IMR-90 (cell line): ENCODE measurements around the gene ING2. TPM values are rescaled to one million over a fixed set of nuclear protein-coding genes. Genes with fewer than 3 reads are reported as not detected.

Source experiments
- ATAC-seq: fragments of 200-7000 bp; cut with Tn5 transposase; 2 replicates; pipeline ENCODE4 v1.9.1; 2020; ENCODE audit warnings: low read depth, mild to moderate bottlenecking, moderate library complexity
- BruUV-seq: library from RNA; stranded (reverse); fragments of 400-500 nt; replicated peaks from 2 replicates; lab custom pipeline; 2021; lab: Mats Ljungman, UMichigan
- CTCF ChIA-PET: fragments of 300-600 bp; formaldehyde crosslinking; extraction: SDS; loops from one replicate; lab custom pipeline; 2021; ENCODE audit warnings: antibody characterized with exemption; lab: Yijun Ruan, JAX
- POLR2A ChIA-PET: fragments of 300-600 bp; sonication (Branson Sonifier 250); formaldehyde crosslinking; loops from one replicate; lab custom pipeline; 2022; ENCODE audit warnings: antibody characterized with exemption; ENCODE audit not compliant: unreplicated experiment; lab: Charles Lee
- DNase-seq: peaks from one replicate; pipeline ENCODE4 v3.0.0; 2013
- H2AFZ ChIP-seq: replicated peaks from 2 replicates; pipeline ENCODE3; 2013; ENCODE audit warnings: low read length, mild to moderate bottlenecking; ENCODE audit not compliant: poor library complexity
- H2AK5ac ChIP-seq: 2 replicates; pipeline ENCODE4 v1.6.1; 2013; ENCODE audit warnings: low read depth, low read length, inconsistent platforms
- H2AK9ac ChIP-seq: replicated peaks from 2 replicates; pipeline ENCODE3; 2013; ENCODE audit warnings: mild to moderate bottlenecking, low read depth, low read length, moderate library complexity; ENCODE audit not compliant: poor library complexity
- H2BK120ac ChIP-seq: 2 replicates; pipeline ENCODE4 v1.6.1; 2013; ENCODE audit warnings: low read depth, low read length, inconsistent platforms
- H2BK15ac ChIP-seq: 3 replicates; pipeline ENCODE4 v1.6.1; 2013; ENCODE audit warnings: low read depth, low read length, inconsistent platforms
- H2BK20ac ChIP-seq: 2 replicates; pipeline ENCODE4 v1.6.1; 2013; ENCODE audit warnings: low read depth, mild to moderate bottlenecking, inconsistent platforms, low read length, moderate library complexity
- H2BK5ac ChIP-seq: 2 replicates; pipeline ENCODE4 v1.6.1; 2013; ENCODE audit warnings: mild to moderate bottlenecking, low read depth, low read length, inconsistent platforms; ENCODE audit not compliant: poor library complexity, severe bottlenecking
- H3K14ac ChIP-seq: replicated peaks from 2 replicates; pipeline ENCODE4 v1.6.1; 2013; ENCODE audit warnings: low read depth, low read length, inconsistent platforms
- H3K18ac ChIP-seq: 2 replicates; pipeline ENCODE4 v1.6.1; 2013; ENCODE audit warnings: low read depth, low read length, control low read depth
- H3K23ac ChIP-seq: 2 replicates; pipeline ENCODE4 v1.6.1; 2013; ENCODE audit warnings: low read depth, low read length, inconsistent platforms
- H3K27ac ChIP-seq: 2 replicates; pipeline ENCODE4 v1.5.1; 2013; ENCODE audit warnings: mild to moderate bottlenecking, control low read depth, low read length; ENCODE audit not compliant: insufficient read depth
- H3K27me3 ChIP-seq: 2 replicates; pipeline ENCODE4 v1.6.1; 2013; ENCODE audit warnings: low read length; ENCODE audit not compliant: control insufficient read depth, insufficient read depth
- H3K36me3 ChIP-seq: 2 replicates; pipeline ENCODE4 v1.6.1; 2013; ENCODE audit warnings: low read length, mixed read lengths; ENCODE audit not compliant: control insufficient read depth, insufficient read depth
- H3K4ac ChIP-seq: 2 replicates; pipeline ENCODE4 v1.6.1; 2013; ENCODE audit warnings: low read depth, low read length, inconsistent platforms
- H3K4me1 ChIP-seq: 2 replicates; pipeline ENCODE4 v1.6.1; 2013; ENCODE audit warnings: low read length, mixed read lengths; ENCODE audit not compliant: control insufficient read depth, insufficient read depth
- H3K4me2 ChIP-seq: 2 replicates; pipeline ENCODE4 v1.6.1; 2013; ENCODE audit warnings: low read depth, mild to moderate bottlenecking, control low read depth, low read length, moderate library complexity
- H3K4me3 ChIP-seq: 2 replicates; pipeline ENCODE4 v1.5.1; 2013; ENCODE audit warnings: low read depth, mild to moderate bottlenecking, control low read depth, low read length, moderate library complexity; ENCODE audit not compliant: insufficient read depth
- H3K56ac ChIP-seq: 2 replicates; pipeline ENCODE4 v1.6.1; 2013; ENCODE audit warnings: low read length, inconsistent platforms; ENCODE audit not compliant: insufficient read depth; ENCODE audit errors: extremely low read depth
- H3K79me1 ChIP-seq, 2 experiments: 2 replicates each; pipeline ENCODE4 v1.6.1; 2013; ENCODE audit warnings: low read length in 2 of 2, inconsistent platforms in 1 of 2, low read depth in 1 of 2
- H3K9ac ChIP-seq: 2 replicates; pipeline ENCODE4 v1.6.1; 2013; ENCODE audit warnings: low read depth, low read length, control low read depth
- H3K9me1 ChIP-seq: 2 replicates; pipeline ENCODE4 v1.6.1; 2013; ENCODE audit warnings: low read length, inconsistent platforms; ENCODE audit not compliant: insufficient read depth
- H3K9me3 ChIP-seq: 2 replicates; pipeline ENCODE4 v1.6.1; 2013; ENCODE audit warnings: low read length; ENCODE audit not compliant: control insufficient read depth, insufficient read depth
- H4K20me1 ChIP-seq: 2 replicates; pipeline ENCODE4 v1.6.1; 2013; ENCODE audit warnings: low read length, inconsistent platforms; ENCODE audit not compliant: insufficient read depth
- H4K5ac ChIP-seq: 2 replicates; pipeline ENCODE4 v1.6.1; 2013; ENCODE audit warnings: mild to moderate bottlenecking, low read depth, low read length, control low read depth
- H4K8ac ChIP-seq, 2 experiments: 2 replicates each; pipeline ENCODE4 v1.6.1; 2013; ENCODE audit warnings: low read depth in 2 of 2, low read length in 2 of 2, control low read depth in 1 of 2, inconsistent platforms in 1 of 2
- H4K91ac ChIP-seq: 2 replicates; pipeline ENCODE4 v1.6.1; 2013; ENCODE audit warnings: low read depth, low read length, inconsistent platforms; ENCODE audit not compliant: insufficient read depth
- CEBPB ChIP-seq: IDR thresholded peaks from 2 replicates; pipeline ENCODE4 v1.6.1; 2012; ENCODE audit warnings: low read depth, low read length, improper control_type of control experiment
- CTCF ChIP-seq: conservative IDR thresholded peaks from 2 replicates; pipeline ENCODE4 v1.5.1; 2012; ENCODE audit warnings: mild to moderate bottlenecking, low read depth, low read length, improper control_type of control experiment
- ELK1 ChIP-seq: fragments of 150-350 bp; IDR thresholded peaks from 2 replicates; pipeline ENCODE4 v1.6.1; 2016; ENCODE audit warnings: low read depth, mild to moderate bottlenecking, low read length, moderate library complexity, borderline replicate concordance
- MAFK ChIP-seq: IDR thresholded peaks from 2 replicates; pipeline ENCODE4 v1.6.1; 2012; ENCODE audit warnings: low read depth, low read length, improper control_type of control experiment
- MAZ ChIP-seq: IDR thresholded peaks from 2 replicates; pipeline ENCODE4 v1.6.1; 2012; ENCODE audit warnings: low read depth, mild to moderate bottlenecking, low read length, improper control_type of control experiment, moderate library complexity, borderline replicate concordance
- NFE2L2 ChIP-seq: fragments of 150-350 bp; IDR thresholded peaks from 2 replicates; pipeline ENCODE4 v1.6.1; 2016; ENCODE audit warnings: low read depth, mild to moderate bottlenecking, low read length
- RAD21 ChIP-seq: IDR thresholded peaks from 2 replicates; pipeline ENCODE4 v1.6.1; 2012; ENCODE audit warnings: low read length, improper control_type of control experiment
- RCOR1 ChIP-seq: IDR thresholded peaks from 2 replicates; pipeline ENCODE4 v1.6.1; 2012; ENCODE audit warnings: mild to moderate bottlenecking, low read length, improper control_type of control experiment; ENCODE audit not compliant: insufficient replicate concordance
- RFX5 ChIP-seq: IDR thresholded peaks from 2 replicates; pipeline ENCODE4 v1.8.0; 2012; ENCODE audit warnings: low read depth, mild to moderate bottlenecking, low read length, moderate library complexity
- SMC3 ChIP-seq: fragments of 150-350 bp; IDR thresholded peaks from 2 replicates; pipeline ENCODE4 v1.6.1; 2016; ENCODE audit warnings: low read depth, mild to moderate bottlenecking, antibody characterized with exemption, low read length, moderate library complexity
- WGBS, 2 experiments: methylation state at CpG; one replicate each; pipeline versions ENCODE4 v1.1.5 to v1.1.7; 2013; ENCODE audit warnings: missing lambda C conversion rate in 2 of 2; ENCODE audit not compliant: insufficient read length in 1 of 2; ENCODE audit errors: extremely low coverage in 2 of 2; 5-methylcytosine and 5-hydroxymethylcytosine counted together
- dilution Hi-C: fragments of 300-500 bp; cut with HindIII; formaldehyde crosslinking; loops from one replicate; pipeline ENCODE4 v1.14.3; 2018; ENCODE audit warnings: low sequenced_read_pairs; ENCODE audit not compliant: unreplicated experiment
- in situ Hi-C: fragments of 300-500 bp; cut with MboI; formaldehyde crosslinking; loops from 3 replicates; pipeline ENCODE4 v1.14.3; 2019; ENCODE audit warnings: low sequenced_read_pairs, inconsistent platforms, mixed read lengths
- intact Hi-C: fragments of 100-400 bp; cut with micrococcal nuclease; formaldehyde crosslinking; loops from 2 replicates; pipeline ENCODE4 v1.10.0; 2022
- polyA plus RNA-seq, 3 experiments: library from polyadenylated mRNA; depleted of rRNA; stranded (reverse); fragments of >200 nt; gene quantifications; 2 replicates each; pipeline ENCODE4 v1.2.3, GENCODE V29; 2012; ENCODE audit warnings: low replicate concordance in 1 of 3
- total RNA-seq: library from RNA; depleted of rRNA; stranded (reverse); fragments of >200 nt; gene quantifications from 2 replicates; pipeline ENCODE4 v1.2.3, GENCODE V29; 2012

ING2 gene
- total and polyA plus RNA-seq, 2 of the 4 experiments (the other 2 are of a cell fraction) = 2.5 to 9.5 TPM

- H4K91ac ChIP-seq = peak overlapping the region; percentile 61; the same call in 1 of the 2 replicates
- H3K36me3 ChIP-seq = no peaks in the 10 kb centered on the region
- no peak for TF ChIP-seq RAD21
- TF ChIP-seq ELK1 = no peak
- TF ChIP-seq MAZ = no peak
- no peak for TF ChIP-seq SMC3
- no peak for TF ChIP-seq MAFK
- TF ChIP-seq RFX5 = no peak
- TF ChIP-seq RCOR1 = no peak
- no peak for TF ChIP-seq NFE2L2
- no peak for TF ChIP-seq CEBPB
- TF ChIP-seq CTCF = no peak
- peak overlapping the region; percentile 34; the same call in 1 of the 2 replicates for H3K4ac ChIP-seq
- ATAC-seq (peak; percentile 44), DNase-seq (no peak)
- ChIA-PET POLR2A (interaction anchor here (0.7 kb wide), 1 partner anchor 11 kb away, joined by 3 read pairs; no protein-coding TSS in a partner anchor), CTCF (interaction anchor here (0.7 kb wide), 1 partner anchor 575 kb away, joined by 3 read pairs; no protein-coding TSS in a partner anchor)
- H3K27me3 ChIP-seq = no peaks in the 10 kb centered on the region
- peak overlapping the region; percentile 72; the same call in 1 of the 2 replicates for H4K5ac ChIP-seq
- H3K4me3 ChIP-seq = no peak overlapping the region
- intact Hi-C loops (no loop called here), dilution Hi-C loops (no loop called here), in situ Hi-C loops (no loop called here)
- peak overlapping the region; percentile 35; the same call in 1 of the 2 replicates for H2BK20ac ChIP-seq
- peaks cover 3% of the 10 kb centered on the region for H3K4me1 ChIP-seq
- H2BK5ac ChIP-seq = peak overlapping the region; percentile 19
- no peak overlapping the region for H2AK9ac ChIP-seq
- peak overlapping the region; percentile 58 for H2BK120ac ChIP-seq
- H3K9ac ChIP-seq = no peak overlapping the region
- peak overlapping the region; percentile 6; the same call in 1 of the 2 replicates for H3K23ac ChIP-seq
- no peak overlapping the region for H2AFZ ChIP-seq
- peak overlapping the region; percentile 20; the same call in 1 of the 2 replicates for H2AK5ac ChIP-seq
- H4K8ac ChIP-seq = peak overlapping the region in 1 of 2 experiments; percentile 34; a peak in 1 of 4 replicates
- peak overlapping the region; percentile 26 for H3K14ac ChIP-seq
- peak overlapping the region; percentile 84; the same call in 1 of the 2 replicates for H3K18ac ChIP-seq
- H3K9me3 ChIP-seq = 0 out of 2 replicates have a peak, but pooled peaks cover 5% of the 10 kb centered on the region
- no peak overlapping the region for H3K27ac ChIP-seq
- WGBS, 2 experiments = no CpG with 5 or more reads among the region's 3 CpGs
- H3K4me2 ChIP-seq = peak overlapping the region; percentile 38; the same call in 1 of the 2 replicates
- H3K9me1 ChIP-seq = no peaks in the 10 kb centered on the region
- no peaks in the 10 kb centered on the region for H4K20me1 ChIP-seq
- no peaks in the 10 kb centered on the region; a peak in 1 of 4 replicates for H3K79me1 ChIP-seq
- no peak overlapping the region for H3K56ac ChIP-seq
- no TSS peak for BruUV-seq
- peak overlapping the region; percentile 4; the same call in 1 of the 3 replicates for H2BK15ac ChIP-seq
Observed at GRCh38 chr4:183493246-183493645, 11.6 kb upstream of the ING2 start.
